Neutrophil (primary cell): ENCODE data around the gene SYNC.
"Not testable (repeated sequence)": the region's sequence is repeated elsewhere in the genome, so short reads cannot be mapped to it uniquely, and the experiment has no call there.

Experiments
- H3K27ac ChIP-seq: fragments of 200-600 bp; sonication (generic); 2 replicates; pipeline ENCODE4 v1.5.1; 2016; ENCODE audit warnings: mild to moderate bottlenecking, moderate library complexity
- H3K27me3 ChIP-seq: fragments of 200-600 bp; sonication (generic); 2 replicates; pipeline ENCODE4 v1.6.0; 2016; ENCODE audit warnings: mild to moderate bottlenecking
- H3K36me3 ChIP-seq: fragments of 200-600 bp; sonication (generic); 2 replicates; pipeline ENCODE4 v1.5.1; 2017
- H3K4me1 ChIP-seq, 2 experiments: fragments of 200-600 bp in 1 of 2; sonication (generic) in 1 of 2; 1 replicate in 1 of 2; 2 replicates in 1 of 2; pipeline versions ENCODE4 v1.5.1 to v1.6.1; 2013 to 2016; ENCODE audit warnings: low read depth in 1 of 2, low read length in 1 of 2, mild to moderate bottlenecking in 1 of 2, moderate library complexity in 1 of 2; ENCODE audit not compliant: control insufficient read depth in 1 of 2, insufficient read depth in 1 of 2
- H3K4me3 ChIP-seq, 2 experiments: fragments of 200-600 bp in 1 of 2; sonication (generic) in 1 of 2; 1 replicate in 1 of 2; 2 replicates in 1 of 2; pipeline ENCODE4 v1.5.1; 2013 to 2016; ENCODE audit warnings: low read depth in 1 of 2, low read length in 1 of 2, mild to moderate bottlenecking in 1 of 2, moderate library complexity in 1 of 2
- H3K9me3 ChIP-seq: fragments of 200-600 bp; sonication (generic); 2 replicates; pipeline ENCODE4 v1.5.1; 2016
- TF ChIP-seq, protein P1 (sequence below): fragments of 200-600 bp; sonication (generic); IDR thresholded peaks from 2 replicates; pipeline ENCODE4 v1.5.1; 2016; ENCODE audit warnings: antibody characterized with exemption

The SYNC gene

DNA sequence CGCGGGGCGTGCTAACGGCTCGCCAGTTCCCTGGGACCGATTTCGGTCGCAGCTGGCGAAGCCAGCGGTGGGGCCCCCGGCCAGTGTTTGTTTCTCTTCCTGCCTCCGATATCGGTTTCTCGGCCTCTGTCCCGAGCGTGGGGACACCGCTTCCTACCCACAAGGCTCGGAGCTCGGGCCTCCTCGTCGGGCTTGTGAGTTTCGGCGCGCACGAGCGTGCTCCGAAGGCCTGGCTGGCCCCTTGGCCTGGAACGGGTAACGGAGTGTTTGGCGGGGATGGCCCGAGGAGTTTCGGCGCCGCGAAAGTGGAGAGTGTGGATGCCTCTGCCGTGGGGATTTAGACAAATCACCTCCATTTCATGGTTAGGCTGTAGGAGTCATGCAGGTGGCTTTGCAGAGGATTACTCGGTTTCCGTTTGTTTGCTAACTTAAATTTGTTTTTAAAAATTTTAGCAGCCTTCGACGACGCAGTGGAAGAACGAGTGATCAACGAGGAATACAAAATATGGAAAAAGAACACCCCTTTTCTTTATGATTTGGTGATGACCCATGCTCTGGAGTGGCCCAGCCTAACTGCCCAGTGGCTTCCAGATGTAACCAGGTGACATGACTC is 51.0 kb downstream of the SYNC start:
- Histone ChIP-seq H3K4me1 (peaks cover 27 to 37% of the 10 kb centered on the region in 2 experiments), H3K36me3 (peaks cover 12% of the 10 kb centered on the region)

DNA sequence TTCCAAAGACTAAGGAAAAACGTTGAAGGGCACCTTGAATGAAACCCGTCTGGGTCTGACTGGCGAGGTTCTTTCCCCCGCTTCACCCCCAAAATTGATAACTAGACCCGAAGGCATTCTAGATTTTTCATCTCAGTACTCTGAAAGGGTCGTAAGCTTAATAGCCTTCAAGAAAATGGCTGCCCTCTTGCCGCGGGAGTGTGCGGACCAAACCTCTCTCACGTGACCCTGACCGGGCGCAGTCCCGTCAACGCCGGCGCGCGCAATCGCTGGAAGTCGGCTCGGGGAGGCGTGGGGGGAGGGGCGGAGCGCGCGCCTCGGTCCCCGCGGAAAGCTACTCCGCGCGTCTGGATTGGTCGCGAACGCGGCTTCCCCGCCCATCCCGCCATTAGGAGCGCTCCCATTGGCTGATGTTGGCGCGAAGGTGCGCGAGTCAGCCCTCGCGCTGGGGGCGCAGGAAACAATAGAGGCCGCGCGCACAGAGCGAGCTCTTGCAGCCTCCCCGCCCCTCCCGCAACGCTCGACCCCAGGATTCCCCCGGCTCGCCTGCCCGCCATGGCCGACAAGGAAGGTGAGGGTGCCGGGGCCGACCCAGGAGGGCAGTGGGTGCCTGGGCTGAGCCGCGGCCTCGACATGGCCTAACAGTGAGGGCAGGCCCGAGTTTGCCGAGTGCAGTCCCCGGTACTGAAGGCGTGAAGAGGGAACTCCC is 51.7 kb downstream of the SYNC start, which contains the start of gene RBBP4:
Gene RBBP4 (plus strand): TSS at position 457 of the 709 bp plus-strand sequence. CDS start 99 bp downstream, at position 556.
- Histone ChIP-seq H3K9me3 (no peaks in the 10 kb centered on the region), H3K27ac (peak within 1 kb of the TSS; percentile 93), H3K36me3 (peaks cover 14% of the 10 kb centered on the region), H3K4me1 (peaks cover 27 to 37% of the 10 kb centered on the region in 2 experiments), H3K27me3 (no peaks in the 10 kb centered on the region), H3K4me3 (peak within 1 kb of the TSS; percentile 79 to 99)
- TF ChIP-seq, protein P1, sequence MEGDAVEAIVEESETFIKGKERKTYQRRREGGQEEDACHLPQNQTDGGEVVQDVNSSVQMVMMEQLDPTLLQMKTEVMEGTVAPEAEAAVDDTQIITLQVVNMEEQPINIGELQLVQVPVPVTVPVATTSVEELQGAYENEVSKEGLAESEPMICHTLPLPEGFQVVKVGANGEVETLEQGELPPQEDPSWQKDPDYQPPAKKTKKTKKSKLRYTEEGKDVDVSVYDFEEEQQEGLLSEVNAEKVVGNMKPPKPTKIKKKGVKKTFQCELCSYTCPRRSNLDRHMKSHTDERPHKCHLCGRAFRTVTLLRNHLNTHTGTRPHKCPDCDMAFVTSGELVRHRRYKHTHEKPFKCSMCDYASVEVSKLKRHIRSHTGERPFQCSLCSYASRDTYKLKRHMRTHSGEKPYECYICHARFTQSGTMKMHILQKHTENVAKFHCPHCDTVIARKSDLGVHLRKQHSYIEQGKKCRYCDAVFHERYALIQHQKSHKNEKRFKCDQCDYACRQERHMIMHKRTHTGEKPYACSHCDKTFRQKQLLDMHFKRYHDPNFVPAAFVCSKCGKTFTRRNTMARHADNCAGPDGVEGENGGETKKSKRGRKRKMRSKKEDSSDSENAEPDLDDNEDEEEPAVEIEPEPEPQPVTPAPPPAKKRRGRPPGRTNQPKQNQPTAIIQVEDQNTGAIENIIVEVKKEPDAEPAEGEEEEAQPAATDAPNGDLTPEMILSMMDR = no peak

More for the DNA sequence above, 51.0 kb downstream of the SYNC start:
- TF ChIP-seq, protein P1 = no peak
- Histone ChIP-seq H3K4me3 (peak overlapping the region; percentile 79 to 99), H3K27me3 (no peaks in the 10 kb centered on the region), H3K9me3 (no peaks in the 10 kb centered on the region), H3K27ac (peak overlapping the region; percentile 93)

- Histone ChIP-seq H3K27me3 (no peaks in the 10 kb centered on the region), H3K4me3 (peak within 1 kb of the TSS; percentile 79 to 99), H3K9me3 (no peaks in the 10 kb centered on the region), H3K36me3 (peaks cover 13% of the 10 kb centered on the region), H3K4me1 (peaks cover 27 to 37% of the 10 kb centered on the region in 2 experiments), H3K27ac (peak within 1 kb of the TSS; percentile 93)
- TF ChIP-seq, protein P1 = no peak
These were observed 52.3 kb downstream of the SYNC start, which contains the start of gene ZBTB8OS for GRCh38 chr1:32650248-32650751. ZBTB8OS (minus strand) TSS chr1:32650550; CDS start chr1:32650529, 21 bp downstream.

- H3K27me3 ChIP-seq = no peaks in the 10 kb centered on the region
- no peaks in the 10 kb centered on the region for H3K9me3 ChIP-seq
- peaks cover 7% of the 10 kb centered on the region for H3K36me3 ChIP-seq
- H3K27ac ChIP-seq = no peak overlapping the region
- peaks cover 25 to 37% of the 10 kb centered on the region in 2 experiments for H3K4me1 ChIP-seq
- TF ChIP-seq, protein P1 = no peak
- no peak overlapping the region for H3K4me3 ChIP-seq
These were observed 55.0 kb downstream of the SYNC start for GRCh38 chr1:32647308-32648134.

- Histone ChIP-seq H3K9me3 (no peaks in the 10 kb centered on the region), H3K27me3 (no peaks in the 10 kb centered on the region), H3K27ac (no peak overlapping the region), H3K4me3 (no peak overlapping the region), H3K36me3 (peaks cover 7% of the 10 kb centered on the region), H3K4me1 (peaks cover 5 to 18% of the 10 kb centered on the region in 2 experiments)
- TF ChIP-seq, protein P1 = no peak
These were observed 58.1 kb downstream of the SYNC start for GRCh38 chr1:32644426-32644825.

DNA sequence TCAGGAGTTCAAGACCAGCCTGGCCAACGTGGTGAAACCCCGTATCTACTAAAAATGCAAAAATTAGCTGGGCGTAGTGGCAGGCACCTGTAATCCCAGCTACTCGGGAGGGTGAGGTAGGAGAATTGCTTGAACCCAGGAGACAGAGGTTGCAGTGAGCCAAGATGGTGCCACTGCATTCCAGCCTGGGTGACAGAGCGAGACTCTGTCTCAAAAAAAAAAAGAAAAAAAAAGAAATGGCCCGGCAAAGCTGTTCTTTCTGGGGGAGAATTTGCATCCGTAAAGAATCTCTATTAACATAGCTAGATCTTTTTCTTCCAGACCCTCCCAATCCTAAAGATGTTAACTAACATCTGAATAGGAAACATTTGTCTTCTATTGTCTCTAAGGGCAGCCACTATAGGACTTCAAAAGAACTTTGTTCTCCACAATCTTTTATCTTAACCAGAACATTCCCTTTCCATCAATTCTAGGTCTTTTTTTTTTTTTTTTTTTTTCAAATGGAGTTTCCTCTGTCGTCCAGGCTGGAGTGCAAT is 60.2 kb downstream of the SYNC start:
- H3K9me3 ChIP-seq, H3K27me3 ChIP-seq, H3K27ac ChIP-seq, H3K4me3 ChIP-seq: not testable (repeated sequence)
- Histone ChIP-seq H3K36me3 (peaks cover 11% of the 10 kb centered on the region), H3K4me1 (peaks cover 4 to 12% of the 10 kb centered on the region in 2 experiments)
